ENCODE results near the gene ABCC2. TPM values are rescaled to one million over a fixed set of nuclear protein-coding genes. Genes with fewer than 3 reads are reported as not detected.
"Not testable (repeated sequence)": the region's sequence is repeated elsewhere in the genome, so short reads cannot be mapped to it uniquely, and the experiment has no call there.

ABCC2 gene
- total and polyA plus RNA-seq, 2 donors (not counting 1 experiment from before 2014, with no cell fraction given), result 0.17 to 0.66 TPM

DNA sequence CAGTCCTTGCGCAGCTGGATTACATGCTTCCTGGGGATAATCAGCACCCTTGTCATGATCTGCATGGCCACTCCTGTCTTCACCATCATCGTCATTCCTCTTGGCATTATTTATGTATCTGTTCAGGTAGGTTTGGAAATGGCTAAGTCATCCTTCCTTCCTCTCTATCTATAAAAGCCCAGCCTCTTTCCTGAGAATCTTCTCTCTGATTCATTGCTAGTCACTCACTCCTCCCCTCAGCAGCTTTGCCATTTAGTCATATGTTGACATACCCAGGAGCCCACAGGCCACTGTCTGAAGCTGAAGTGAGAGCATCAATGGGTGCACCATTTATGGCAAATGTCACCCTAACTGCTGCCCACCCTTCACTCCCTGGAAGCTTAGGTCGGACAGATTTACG is 52.0 kb downstream of the ABCC2 start:
- Histone ChIP-seq H3K4me1 (ENCODE audit: control insufficient read depth, extremely low read depth, insufficient read depth, low read length) (peaks cover 5% of the 10 kb centered on the region), H3K36me3 (ENCODE audit: control insufficient read depth, insufficient read depth, low read length) (no peaks in the 10 kb centered on the region), H3K4me3 (replicated peaks in 1 of 4; ENCODE audit: control extremely low read depth in 1 of 4, insufficient read depth in 1 of 4, low read depth in 3 of 4, low read length in 4 of 4) (no peak overlapping the region), H2AFZ (ENCODE audit: low read length) (peak overlapping the region; percentile 4), H3K4me2 (ENCODE audit: extremely low read depth, insufficient read depth, low read length) (no peak overlapping the region), H3K79me2 (ENCODE audit: control insufficient read depth, insufficient read depth, low read length) (no peaks in the 10 kb centered on the region), H3K27me3 (ENCODE audit: control insufficient read depth, insufficient read depth, low read length) (no peaks in the 10 kb centered on the region), H3K9me3 (ENCODE audit: control insufficient read depth, insufficient read depth, low read depth, low read length) (no peaks in the 10 kb centered on the region), H4K20me1 (ENCODE audit: control insufficient read depth, extremely low read depth, insufficient read depth, low read length) (no peaks in the 10 kb centered on the region), H3K9ac (ENCODE audit: insufficient read depth, low read length) (no peak overlapping the region), H3K27ac (ENCODE audit: insufficient read depth, low read length) (peak overlapping the region; percentile 13)
- no peak for TF ChIP-seq EZH2 (IDR thresholded peaks at IDR 0.05; ENCODE audit: low read length, missing control alignments)
- TF ChIP-seq, protein P1, sequence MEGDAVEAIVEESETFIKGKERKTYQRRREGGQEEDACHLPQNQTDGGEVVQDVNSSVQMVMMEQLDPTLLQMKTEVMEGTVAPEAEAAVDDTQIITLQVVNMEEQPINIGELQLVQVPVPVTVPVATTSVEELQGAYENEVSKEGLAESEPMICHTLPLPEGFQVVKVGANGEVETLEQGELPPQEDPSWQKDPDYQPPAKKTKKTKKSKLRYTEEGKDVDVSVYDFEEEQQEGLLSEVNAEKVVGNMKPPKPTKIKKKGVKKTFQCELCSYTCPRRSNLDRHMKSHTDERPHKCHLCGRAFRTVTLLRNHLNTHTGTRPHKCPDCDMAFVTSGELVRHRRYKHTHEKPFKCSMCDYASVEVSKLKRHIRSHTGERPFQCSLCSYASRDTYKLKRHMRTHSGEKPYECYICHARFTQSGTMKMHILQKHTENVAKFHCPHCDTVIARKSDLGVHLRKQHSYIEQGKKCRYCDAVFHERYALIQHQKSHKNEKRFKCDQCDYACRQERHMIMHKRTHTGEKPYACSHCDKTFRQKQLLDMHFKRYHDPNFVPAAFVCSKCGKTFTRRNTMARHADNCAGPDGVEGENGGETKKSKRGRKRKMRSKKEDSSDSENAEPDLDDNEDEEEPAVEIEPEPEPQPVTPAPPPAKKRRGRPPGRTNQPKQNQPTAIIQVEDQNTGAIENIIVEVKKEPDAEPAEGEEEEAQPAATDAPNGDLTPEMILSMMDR (conservative IDR thresholded peaks at IDR 0.05 in 1 of 2, IDR thresholded peaks at IDR 0.05 in 1 of 2; ENCODE audit: low read depth in 1 of 2, low read length in 2 of 2), result no peak
- DNase-seq (ENCODE audit: low read depth in 2 of 2), result peak; percentile 21 to 69

DNA sequence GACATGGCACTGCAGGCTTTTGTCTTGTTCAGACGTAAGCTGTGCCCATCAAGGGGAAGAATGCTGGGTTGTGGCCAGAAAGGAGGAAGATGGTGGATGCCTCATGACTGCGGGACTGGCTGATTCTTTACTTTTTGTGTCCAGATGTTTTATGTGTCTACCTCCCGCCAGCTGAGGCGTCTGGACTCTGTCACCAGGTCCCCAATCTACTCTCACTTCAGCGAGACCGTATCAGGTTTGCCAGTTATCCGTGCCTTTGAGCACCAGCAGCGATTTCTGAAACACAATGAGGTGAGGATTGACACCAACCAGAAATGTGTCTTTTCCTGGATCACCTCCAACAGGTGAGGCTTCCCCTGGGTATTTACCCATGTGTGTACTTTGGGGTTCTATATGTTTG is 53.5 kb downstream of the ABCC2 start:
- H3K4me3 ChIP-seq (replicated peaks in 1 of 4; ENCODE audit: control extremely low read depth in 1 of 4, insufficient read depth in 1 of 4, low read depth in 3 of 4, low read length in 4 of 4), result no peak overlapping the region
- no peaks in the 10 kb centered on the region for H3K36me3 ChIP-seq (ENCODE audit: control insufficient read depth, insufficient read depth, low read length)
- H3K9ac ChIP-seq (ENCODE audit: insufficient read depth, low read length), result no peak overlapping the region
- no peaks in the 10 kb centered on the region for H3K27me3 ChIP-seq (ENCODE audit: control insufficient read depth, insufficient read depth, low read length)
- H3K27ac ChIP-seq (ENCODE audit: insufficient read depth, low read length), result no peak overlapping the region
- no peaks in the 10 kb centered on the region for H3K79me2 ChIP-seq (ENCODE audit: control insufficient read depth, insufficient read depth, low read length)
- no peaks in the 10 kb centered on the region for H4K20me1 ChIP-seq (ENCODE audit: control insufficient read depth, extremely low read depth, insufficient read depth, low read length)
- no peak overlapping the region for H2AFZ ChIP-seq (ENCODE audit: low read length)
- DNase-seq (ENCODE audit: low read depth in 2 of 2), result no peak
- H3K4me2 ChIP-seq (ENCODE audit: extremely low read depth, insufficient read depth, low read length), result no peak overlapping the region
- no peaks in the 10 kb centered on the region for H3K9me3 ChIP-seq (ENCODE audit: control insufficient read depth, insufficient read depth, low read depth, low read length)
- peaks cover 5% of the 10 kb centered on the region for H3K4me1 ChIP-seq (ENCODE audit: control insufficient read depth, extremely low read depth, insufficient read depth, low read length)
- TF ChIP-seq EZH2 (IDR thresholded peaks at IDR 0.05; ENCODE audit: low read length, missing control alignments), result no peak
- TF ChIP-seq, protein P1 (conservative IDR thresholded peaks at IDR 0.05 in 1 of 2, IDR thresholded peaks at IDR 0.05 in 1 of 2; ENCODE audit: low read depth in 1 of 2, low read length in 2 of 2), result no peak

DNA sequence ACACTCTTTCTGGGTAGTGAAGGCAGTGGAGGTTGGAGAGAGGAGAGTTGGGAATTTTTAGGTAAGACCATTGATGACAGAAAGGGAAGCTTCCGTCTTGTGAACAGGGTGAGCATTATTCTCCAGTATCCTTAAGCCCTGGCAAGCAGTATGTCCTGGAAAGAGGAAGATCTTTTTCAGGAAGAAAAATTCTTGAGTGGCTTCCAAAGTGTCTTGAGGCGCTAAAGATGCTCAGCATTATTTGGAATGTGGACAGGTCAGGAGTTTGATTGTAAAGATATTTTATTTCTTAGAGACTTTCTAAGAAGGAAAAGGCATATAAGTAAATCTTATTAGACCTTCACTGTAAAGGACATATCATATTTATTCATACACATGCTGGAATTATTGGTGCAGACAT is 54.3 kb downstream of the ABCC2 start:
- peaks cover 5% of the 10 kb centered on the region for H3K4me1 ChIP-seq (ENCODE audit: control insufficient read depth, extremely low read depth, insufficient read depth, low read length)
- no peaks in the 10 kb centered on the region for H3K79me2 ChIP-seq (ENCODE audit: control insufficient read depth, insufficient read depth, low read length)
- H3K27me3 ChIP-seq (ENCODE audit: control insufficient read depth, insufficient read depth, low read length), result no peaks in the 10 kb centered on the region
- no peak overlapping the region for H3K9ac ChIP-seq (ENCODE audit: insufficient read depth, low read length)
- no peak overlapping the region for H3K4me3 ChIP-seq (replicated peaks in 1 of 4; ENCODE audit: control extremely low read depth in 1 of 4, insufficient read depth in 1 of 4, low read depth in 3 of 4, low read length in 4 of 4)
- no peak for DNase-seq (ENCODE audit: low read depth in 2 of 2)
- no peaks in the 10 kb centered on the region for H3K36me3 ChIP-seq (ENCODE audit: control insufficient read depth, insufficient read depth, low read length)
- H3K27ac ChIP-seq (ENCODE audit: insufficient read depth, low read length), result no peak overlapping the region
- H3K9me3 ChIP-seq (ENCODE audit: control insufficient read depth, insufficient read depth, low read depth, low read length), result no peaks in the 10 kb centered on the region
- no peak overlapping the region for H3K4me2 ChIP-seq (ENCODE audit: extremely low read depth, insufficient read depth, low read length)
- TF ChIP-seq EZH2 (IDR thresholded peaks at IDR 0.05; ENCODE audit: low read length, missing control alignments), result no peak
- TF ChIP-seq, protein P1 (conservative IDR thresholded peaks at IDR 0.05 in 1 of 2, IDR thresholded peaks at IDR 0.05 in 1 of 2; ENCODE audit: low read depth in 1 of 2, low read length in 2 of 2), result no peak
- no peak overlapping the region for H2AFZ ChIP-seq (ENCODE audit: low read length)
- no peaks in the 10 kb centered on the region for H4K20me1 ChIP-seq (ENCODE audit: control insufficient read depth, extremely low read depth, insufficient read depth, low read length)

DNA sequence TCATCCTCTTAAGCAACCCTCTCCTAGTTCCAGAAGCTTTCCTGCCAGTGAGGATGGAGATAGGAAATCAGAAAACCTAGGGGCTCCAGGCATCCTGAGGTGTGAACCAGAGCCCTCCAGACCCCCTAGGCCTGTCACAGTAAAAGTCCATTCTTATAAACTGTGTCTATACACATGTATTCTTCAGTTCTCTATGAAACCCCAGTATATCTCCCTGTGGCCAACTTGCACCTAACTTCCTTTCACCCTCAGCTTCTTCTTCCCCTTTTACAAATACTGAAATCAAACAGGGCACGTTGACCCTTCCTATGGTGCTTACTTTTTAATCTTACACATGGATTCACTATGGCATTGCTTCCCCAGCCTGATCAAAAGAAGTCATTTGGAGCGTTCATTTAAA is 58.4 kb downstream of the ABCC2 start:
- not testable (repeated sequence) for H3K4me3 ChIP-seq (replicated peaks in 1 of 4; ENCODE audit: control extremely low read depth in 1 of 4, insufficient read depth in 1 of 4, low read depth in 3 of 4, low read length in 4 of 4); H3K9me3 ChIP-seq (ENCODE audit: control insufficient read depth, insufficient read depth, low read depth, low read length); H3K9ac ChIP-seq (ENCODE audit: insufficient read depth, low read length)

More for the DNA sequence above, 58.4 kb downstream of the ABCC2 start:
- H3K27ac ChIP-seq (ENCODE audit: insufficient read depth, low read length); H3K4me1 ChIP-seq (ENCODE audit: control insufficient read depth, extremely low read depth, insufficient read depth, low read length); H2AFZ ChIP-seq (ENCODE audit: low read length); H3K27me3 ChIP-seq (ENCODE audit: control insufficient read depth, insufficient read depth, low read length); H3K79me2 ChIP-seq (ENCODE audit: control insufficient read depth, insufficient read depth, low read length); H3K36me3 ChIP-seq (ENCODE audit: control insufficient read depth, insufficient read depth, low read length); H3K4me2 ChIP-seq (ENCODE audit: extremely low read depth, insufficient read depth, low read length); H4K20me1 ChIP-seq (ENCODE audit: control insufficient read depth, extremely low read depth, insufficient read depth, low read length); DNase-seq (ENCODE audit: low read depth in 2 of 2): not testable (repeated sequence)
